Neuronal stem cell (in vitro differentiated cells): ENCODE results near the gene RGPD8.
"Not testable (repeated sequence)": the region's sequence is repeated elsewhere in the genome, so short reads cannot be mapped to it uniquely, and the experiment has no call there.

Experiments
- DNase-seq: peaks from one replicate; pipeline ENCODE4 v3.0.0-alpha.2; 2013; ENCODE audit warnings: low spot score
- H2AFZ ChIP-seq: one replicate; pipeline ENCODE4 v1.6.1; 2013; ENCODE audit warnings: mild to moderate bottlenecking, low read length, inconsistent platforms
- H2AK5ac ChIP-seq: 2 replicates; pipeline ENCODE4 v1.6.1; 2013; ENCODE audit warnings: low read depth, mild to moderate bottlenecking, inconsistent platforms, low read length, moderate library complexity, mixed read lengths
- H2BK120ac ChIP-seq: 2 replicates; pipeline ENCODE4 v1.6.1; 2013; ENCODE audit warnings: low read depth, mild to moderate bottlenecking, inconsistent platforms, low read length, moderate library complexity, mixed read lengths
- H2BK12ac ChIP-seq: one replicate; pipeline ENCODE4 v1.6.1; 2013; ENCODE audit warnings: low read length, inconsistent platforms
- H2BK15ac ChIP-seq: 2 replicates; pipeline ENCODE4 v1.6.1; 2013; ENCODE audit warnings: mild to moderate bottlenecking, low read length, inconsistent platforms, mixed read lengths
- H2BK5ac ChIP-seq: one replicate; pipeline ENCODE4 v1.6.1; 2013; ENCODE audit warnings: inconsistent platforms, mild to moderate bottlenecking, low read length, moderate library complexity
- H3K14ac ChIP-seq: one replicate; pipeline ENCODE4 v1.6.1; 2013; ENCODE audit warnings: low read length, inconsistent platforms
- H3K18ac ChIP-seq: 2 replicates; pipeline ENCODE4 v1.6.1; 2013; ENCODE audit warnings: low read length, inconsistent platforms
- H3K23ac ChIP-seq: 2 replicates; pipeline ENCODE4 v1.6.1; 2013; ENCODE audit warnings: low read depth, mild to moderate bottlenecking, mixed read lengths, low read length, inconsistent platforms; ENCODE audit not compliant: poor library complexity
- H3K27ac ChIP-seq: replicated peaks from 3 replicates; pipeline ENCODE4 v1.5.1; 2013; ENCODE audit warnings: low read length, inconsistent platforms
- H3K27me3 ChIP-seq, 3 experiments: 2 replicates each; pipeline ENCODE4 v1.6.1; 2013; ENCODE audit warnings: low read length in 3 of 3, mild to moderate bottlenecking in 2 of 3, inconsistent platforms in 1 of 3, low read depth in 1 of 3, mixed read lengths in 1 of 3, moderate library complexity in 1 of 3; ENCODE audit not compliant: control insufficient read depth in 3 of 3, insufficient read depth in 3 of 3
- H3K36me3 ChIP-seq, 2 donors: replicated peaks in 1 of 2; 2 replicates each; pipeline ENCODE4 v1.6.1; 2013; ENCODE audit warnings: low read length in 2 of 2; ENCODE audit not compliant: control insufficient read depth in 2 of 2, insufficient read depth in 2 of 2
- H3K4ac ChIP-seq: 2 replicates; pipeline ENCODE4 v1.6.1; 2013; ENCODE audit warnings: inconsistent platforms, mild to moderate bottlenecking, low read length, moderate library complexity
- H3K4me1 ChIP-seq, 2 donors: 1 replicate in 1 of 2; 2 replicates in 1 of 2; pipeline ENCODE4 v1.6.1; 2013; ENCODE audit warnings: low read length in 2 of 2, low read depth in 1 of 2; ENCODE audit not compliant: control insufficient read depth in 2 of 2, insufficient read depth in 1 of 2
- H3K4me2 ChIP-seq: one replicate; pipeline ENCODE4 v1.6.1; 2013; ENCODE audit warnings: mild to moderate bottlenecking, low read length, inconsistent platforms; ENCODE audit not compliant: insufficient read depth, poor library complexity, severe bottlenecking
- H3K4me3 ChIP-seq, 2 donors: 2 replicates each; pipeline ENCODE4 v1.5.1; 2013; ENCODE audit warnings: low read length in 2 of 2, mild to moderate bottlenecking in 2 of 2, inconsistent platforms in 1 of 2, moderate library complexity in 1 of 2
- H3K79me1 ChIP-seq: one replicate; pipeline ENCODE4 v1.6.1; 2013; ENCODE audit warnings: low read depth, mild to moderate bottlenecking, inconsistent platforms, low read length, moderate library complexity
- H3K9ac ChIP-seq: one replicate; pipeline ENCODE4 v1.6.1; 2013; ENCODE audit warnings: mild to moderate bottlenecking, low read depth, low read length, inconsistent platforms; ENCODE audit not compliant: poor library complexity
- H3K9me3 ChIP-seq, 2 donors: replicated peaks in 1 of 2; 2 replicates each; pipeline versions ENCODE3 to v1.6.1; 2013; ENCODE audit warnings: low read length in 2 of 2, mild to moderate bottlenecking in 2 of 2, inconsistent platforms in 1 of 2, low read depth in 1 of 2, mixed read lengths in 1 of 2, moderate library complexity in 1 of 2; ENCODE audit not compliant: control insufficient read depth in 2 of 2, insufficient read depth in 1 of 2
- H4K8ac ChIP-seq: one replicate; pipeline ENCODE4 v1.6.1; 2013; ENCODE audit warnings: low read depth, mild to moderate bottlenecking, inconsistent platforms, low read length, moderate library complexity
- H4K91ac ChIP-seq: one replicate; pipeline ENCODE4 v1.6.1; 2013; ENCODE audit warnings: low read length, low read depth, mild to moderate bottlenecking, inconsistent platforms; ENCODE audit not compliant: poor library complexity
- WGBS, 2 donors: extraction: QIAGEN DNeasy Blood & Tissue Kit; methylation state at CpG; one replicate each; pipeline ENCODE4 v1.1.7; 2013; ENCODE audit warnings: missing lambda C conversion rate in 2 of 2, mixed read lengths in 1 of 2; ENCODE audit not compliant: insufficient read length in 2 of 2, insufficient replicate concordance in 1 of 2; ENCODE audit errors: extremely low coverage in 2 of 2; 5-methylcytosine and 5-hydroxymethylcytosine counted together

RGPD8 gene

DNA sequence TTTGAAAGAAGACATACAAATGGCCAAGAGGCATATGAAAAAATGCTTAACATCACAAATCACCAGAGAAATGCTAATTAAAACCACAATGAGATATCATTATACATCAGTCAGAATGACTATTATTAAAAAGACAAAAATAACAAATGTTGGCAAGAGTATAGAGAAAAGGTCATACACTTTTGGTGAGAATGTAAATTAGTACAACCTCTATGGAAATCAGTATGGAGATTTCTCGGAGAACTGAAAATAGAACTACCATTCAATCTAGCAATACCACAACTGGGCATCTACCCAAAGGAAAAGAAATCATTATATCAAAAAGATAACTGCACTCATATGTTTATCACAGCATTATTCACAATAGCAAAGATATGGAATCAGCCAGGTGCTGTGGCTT, 10.8 kb upstream of the RGPD8 start:
- not testable (repeated sequence) for H4K91ac ChIP-seq, H3K79me1 ChIP-seq, H2BK5ac ChIP-seq, H3K4ac ChIP-seq, H3K4me2 ChIP-seq, H3K27ac ChIP-seq, H3K9me3 ChIP-seq, H3K23ac ChIP-seq, H3K4me3 ChIP-seq, H3K18ac ChIP-seq, H3K9ac ChIP-seq, H2BK120ac ChIP-seq, H2AK5ac ChIP-seq, H4K8ac ChIP-seq, H2AFZ ChIP-seq, H3K14ac ChIP-seq, H3K27me3 ChIP-seq, H3K36me3 ChIP-seq, DNase-seq, H2BK15ac ChIP-seq, H3K4me1 ChIP-seq, H2BK12ac ChIP-seq
- WGBS, 2 donors: no CpG with 5 or more reads among the region's 1 CpG

DNA sequence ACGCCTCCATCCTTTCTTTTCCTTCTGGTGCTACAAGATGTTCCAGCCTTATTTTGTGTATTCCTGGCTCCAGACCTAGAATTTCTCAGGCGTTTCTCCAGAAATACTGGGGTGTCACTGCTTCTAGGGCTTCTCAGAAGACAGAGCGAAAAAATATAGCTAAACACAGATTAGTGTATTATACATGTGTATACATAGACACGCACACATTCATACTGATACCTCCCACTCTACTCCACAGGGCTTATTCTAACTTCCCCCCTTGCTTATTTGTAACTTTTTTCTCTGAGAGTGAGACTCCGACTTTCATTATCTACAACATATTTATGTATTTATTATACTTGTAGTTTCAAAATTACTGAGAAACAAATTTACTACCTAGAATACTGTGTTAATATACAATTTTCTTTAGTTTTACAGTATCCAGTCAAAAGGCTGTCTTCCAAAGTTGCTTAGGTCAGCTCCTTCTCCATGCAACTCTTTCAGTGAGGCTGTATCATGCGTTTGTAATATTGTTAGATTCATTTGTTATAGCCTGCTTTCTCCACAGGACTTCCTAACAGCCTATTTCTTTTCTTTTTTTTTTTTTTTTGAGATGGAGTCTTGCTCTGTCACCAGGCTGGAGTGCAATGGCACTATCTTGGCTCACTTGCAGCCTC, 5.3 kb upstream of the RGPD8 start:
- H3K4ac ChIP-seq, H3K4me2 ChIP-seq, H3K14ac ChIP-seq, H3K9ac ChIP-seq, H3K79me1 ChIP-seq, H3K27me3 ChIP-seq, H4K91ac ChIP-seq, DNase-seq, H3K23ac ChIP-seq, H3K4me1 ChIP-seq, H3K36me3 ChIP-seq, H4K8ac ChIP-seq, H2BK15ac ChIP-seq, H3K9me3 ChIP-seq, H3K4me3 ChIP-seq, H3K27ac ChIP-seq, H2AK5ac ChIP-seq, H2BK12ac ChIP-seq, H3K18ac ChIP-seq, H2BK120ac ChIP-seq, H2BK5ac ChIP-seq, H2AFZ ChIP-seq: not testable (repeated sequence)
- no CpG with 5 or more reads among the region's 6 CpGs for whole genome bisulfite sequencing, 2 donors

DNA sequence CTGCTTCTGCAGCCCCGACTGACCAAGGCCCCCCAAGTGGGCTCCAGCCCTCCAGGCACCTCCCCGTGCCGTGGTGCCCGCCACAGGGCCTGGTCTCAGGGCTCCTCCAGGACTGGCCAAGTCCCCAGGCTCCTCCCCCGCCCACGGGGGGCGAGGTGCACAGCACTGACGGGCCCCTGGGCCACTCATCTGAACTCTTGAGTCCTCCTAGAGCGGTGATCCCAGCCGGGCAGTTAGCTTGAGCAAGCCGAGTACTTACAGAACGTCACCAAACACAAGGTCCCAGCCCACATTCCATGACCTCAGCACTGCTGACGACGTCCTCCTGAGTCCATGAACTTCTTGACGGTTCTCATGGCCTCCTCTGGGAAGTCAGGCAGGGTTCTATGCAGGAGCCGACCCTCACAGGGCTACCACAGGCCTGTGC, 4.0 kb upstream of the RGPD8 start:
- H3K27me3 ChIP-seq, H3K14ac ChIP-seq, H3K79me1 ChIP-seq, H2AK5ac ChIP-seq, H3K9ac ChIP-seq, H4K91ac ChIP-seq, H3K36me3 ChIP-seq, H3K4me1 ChIP-seq, H3K4me3 ChIP-seq, H3K9me3 ChIP-seq, H3K4ac ChIP-seq, H3K27ac ChIP-seq, H2BK15ac ChIP-seq, H3K4me2 ChIP-seq, H2BK120ac ChIP-seq, H2AFZ ChIP-seq, H4K8ac ChIP-seq, H2BK5ac ChIP-seq, H2BK12ac ChIP-seq, DNase-seq, H3K18ac ChIP-seq, H3K23ac ChIP-seq: not testable (repeated sequence)
- no CpG with 5 or more reads among the region's 16 CpGs for WGBS, 2 donors

DNA sequence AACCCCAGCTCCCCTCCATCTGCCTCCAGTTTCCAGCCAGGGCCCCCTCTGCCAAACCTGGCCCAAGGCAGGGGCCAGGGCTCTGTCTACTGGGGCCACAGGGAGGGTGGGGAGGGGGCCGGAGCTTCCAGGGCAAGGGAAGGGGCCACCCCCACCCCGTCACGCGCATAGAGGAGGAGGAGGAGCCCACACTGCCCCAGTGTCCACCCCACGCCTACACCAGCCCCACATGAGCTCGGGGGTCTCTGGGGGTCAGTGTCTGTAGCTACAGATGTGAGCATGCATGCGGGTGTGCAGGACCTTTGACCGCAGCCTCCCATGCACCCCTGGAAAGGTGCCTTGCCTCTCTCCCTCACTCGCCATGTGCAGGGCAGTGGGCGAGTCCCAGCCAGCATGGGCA, 3.5 kb upstream of the RGPD8 start:
- not testable (repeated sequence) for H3K27ac ChIP-seq, H3K18ac ChIP-seq, H3K14ac ChIP-seq, H3K4me1 ChIP-seq, H2BK12ac ChIP-seq, DNase-seq, H2AFZ ChIP-seq, H3K4me2 ChIP-seq, H4K8ac ChIP-seq, H4K91ac ChIP-seq, H2BK15ac ChIP-seq, H3K9ac ChIP-seq, H3K79me1 ChIP-seq, H2BK120ac ChIP-seq, H3K36me3 ChIP-seq, H3K23ac ChIP-seq, H3K4me3 ChIP-seq, H3K9me3 ChIP-seq, H3K27me3 ChIP-seq, H2BK5ac ChIP-seq, H3K4ac ChIP-seq, H2AK5ac ChIP-seq
- WGBS, 2 donors: no CpG with 5 or more reads among the region's 10 CpGs
